ENCODE data around the gene CERK. TPM values are rescaled to one million over a fixed set of nuclear protein-coding genes. Genes with fewer than 3 reads are reported as not detected.
"Not testable (repeated sequence)": the region's sequence is repeated elsewhere in the genome, so short reads cannot be mapped to it uniquely, and the experiment has no call there.

Gene CERK
- polyA plus RNA-seq, 1 donor from 2014 or later, result 57.4 TPM

DNA sequence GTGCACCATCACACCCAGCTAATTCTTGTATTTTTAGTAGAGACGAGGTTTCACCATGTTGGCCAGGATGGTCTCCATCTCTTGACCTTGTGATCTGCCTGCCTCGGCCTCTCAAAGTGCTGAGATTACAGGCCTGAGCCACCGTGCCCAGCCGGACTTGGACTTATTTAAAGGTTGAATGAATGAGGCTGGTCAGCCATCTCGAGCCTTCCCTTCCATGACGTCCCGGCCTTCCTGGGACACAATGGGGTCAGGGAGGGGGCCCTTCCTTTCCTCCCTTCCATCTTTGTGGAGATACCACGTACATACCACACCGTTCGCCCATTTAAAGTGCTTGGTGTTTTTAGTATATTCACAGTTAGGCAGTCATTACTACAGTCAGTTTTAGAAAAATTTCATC lies 44.1 kb upstream of the CERK start:
- not testable (repeated sequence) for H3K9me2 ChIP-seq (ENCODE audit: insufficient read depth, low read length); H3K36me3 ChIP-seq (ENCODE audit: insufficient read depth, low read length); H3K4me3 ChIP-seq (ENCODE audit: low read length); H3K79me2 ChIP-seq (replicated peaks; ENCODE audit: insufficient read depth, low read length); H3F3A ChIP-seq (ENCODE audit: insufficient read depth, low read length, poor library complexity, severe bottlenecking); H3K9ac ChIP-seq (ENCODE audit: low read length); H4K20me1 ChIP-seq (ENCODE audit: insufficient read depth); H3K27me3 ChIP-seq (ENCODE audit: insufficient read depth, low read depth, low read length); H3K27ac ChIP-seq (ENCODE audit: low read length); H3K9me3 ChIP-seq (ENCODE audit: low read length); H3K4me2 ChIP-seq (ENCODE audit: low read length); H2AFZ ChIP-seq (ENCODE audit: low read depth, low read length)

DNA sequence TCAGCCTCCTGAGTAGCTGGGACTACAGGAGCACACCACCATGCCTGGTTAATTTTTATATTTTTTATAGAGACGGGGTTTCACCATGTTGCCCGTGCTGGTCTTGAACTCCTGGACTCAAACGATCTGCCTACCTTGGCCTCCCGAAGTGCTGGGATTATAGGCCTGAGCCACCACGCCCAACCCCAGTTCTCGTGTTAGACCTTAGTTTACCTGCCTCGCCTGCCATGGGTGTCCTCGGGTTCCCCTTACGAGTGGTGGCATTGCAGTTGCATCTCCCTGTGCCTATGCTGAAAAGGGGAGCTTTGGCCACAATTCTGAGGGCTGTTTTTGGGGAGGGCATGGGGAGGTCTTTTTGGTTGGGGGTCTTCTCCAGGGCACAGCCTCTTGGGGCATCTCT lies 43.2 kb upstream of the CERK start:
- Histone ChIP-seq H3F3A (ENCODE audit: insufficient read depth, low read length, poor library complexity, severe bottlenecking) (no peaks in the 10 kb centered on the region), H3K9ac (ENCODE audit: low read length) (no peak overlapping the region), H3K36me3 (ENCODE audit: insufficient read depth, low read length) (no peaks in the 10 kb centered on the region), H3K9me2 (ENCODE audit: insufficient read depth, low read length) (no peaks in the 10 kb centered on the region), H3K27me3 (ENCODE audit: insufficient read depth, low read depth, low read length) (no peaks in the 10 kb centered on the region), H4K20me1 (ENCODE audit: insufficient read depth) (no peaks in the 10 kb centered on the region), H3K4me3 (ENCODE audit: low read length) (no peak overlapping the region), H3K27ac (ENCODE audit: low read length) (no peak overlapping the region), H3K79me2 (replicated peaks; ENCODE audit: insufficient read depth, low read length) (no peaks in the 10 kb centered on the region), H3K4me2 (ENCODE audit: low read length) (no peak overlapping the region), H2AFZ (ENCODE audit: low read depth, low read length) (no peak overlapping the region), H3K9me3 (ENCODE audit: low read length) (no peaks in the 10 kb centered on the region)
- TF ChIP-seq, protein P1, sequence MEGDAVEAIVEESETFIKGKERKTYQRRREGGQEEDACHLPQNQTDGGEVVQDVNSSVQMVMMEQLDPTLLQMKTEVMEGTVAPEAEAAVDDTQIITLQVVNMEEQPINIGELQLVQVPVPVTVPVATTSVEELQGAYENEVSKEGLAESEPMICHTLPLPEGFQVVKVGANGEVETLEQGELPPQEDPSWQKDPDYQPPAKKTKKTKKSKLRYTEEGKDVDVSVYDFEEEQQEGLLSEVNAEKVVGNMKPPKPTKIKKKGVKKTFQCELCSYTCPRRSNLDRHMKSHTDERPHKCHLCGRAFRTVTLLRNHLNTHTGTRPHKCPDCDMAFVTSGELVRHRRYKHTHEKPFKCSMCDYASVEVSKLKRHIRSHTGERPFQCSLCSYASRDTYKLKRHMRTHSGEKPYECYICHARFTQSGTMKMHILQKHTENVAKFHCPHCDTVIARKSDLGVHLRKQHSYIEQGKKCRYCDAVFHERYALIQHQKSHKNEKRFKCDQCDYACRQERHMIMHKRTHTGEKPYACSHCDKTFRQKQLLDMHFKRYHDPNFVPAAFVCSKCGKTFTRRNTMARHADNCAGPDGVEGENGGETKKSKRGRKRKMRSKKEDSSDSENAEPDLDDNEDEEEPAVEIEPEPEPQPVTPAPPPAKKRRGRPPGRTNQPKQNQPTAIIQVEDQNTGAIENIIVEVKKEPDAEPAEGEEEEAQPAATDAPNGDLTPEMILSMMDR (IDR thresholded peaks at IDR 0.05; ENCODE audit: poor library complexity, severe bottlenecking), result no peak
- TF ChIP-seq TAF1 (IDR thresholded peaks at IDR 0.05; ENCODE audit: low read depth) (no peak), RAD21 (conservative IDR thresholded peaks at IDR 0.05) (no peak), EZH2 (IDR thresholded peaks at IDR 0.05; ENCODE audit: borderline replicate concordance, insufficient read depth, low read length, poor library complexity, severe bottlenecking) (no peak), EP300 (conservative IDR thresholded peaks at IDR 0.05; ENCODE audit: poor library complexity, severe bottlenecking) (no peak), POLR2AphosphoS5 (IDR thresholded peaks at IDR 0.05) (no peak), SMC3 (conservative IDR thresholded peaks at IDR 0.05; ENCODE audit: poor library complexity) (no peak), MXI1 (conservative IDR thresholded peaks at IDR 0.05; ENCODE audit: poor library complexity, severe bottlenecking) (no peak)
- TF ChIP-seq, protein P2, sequence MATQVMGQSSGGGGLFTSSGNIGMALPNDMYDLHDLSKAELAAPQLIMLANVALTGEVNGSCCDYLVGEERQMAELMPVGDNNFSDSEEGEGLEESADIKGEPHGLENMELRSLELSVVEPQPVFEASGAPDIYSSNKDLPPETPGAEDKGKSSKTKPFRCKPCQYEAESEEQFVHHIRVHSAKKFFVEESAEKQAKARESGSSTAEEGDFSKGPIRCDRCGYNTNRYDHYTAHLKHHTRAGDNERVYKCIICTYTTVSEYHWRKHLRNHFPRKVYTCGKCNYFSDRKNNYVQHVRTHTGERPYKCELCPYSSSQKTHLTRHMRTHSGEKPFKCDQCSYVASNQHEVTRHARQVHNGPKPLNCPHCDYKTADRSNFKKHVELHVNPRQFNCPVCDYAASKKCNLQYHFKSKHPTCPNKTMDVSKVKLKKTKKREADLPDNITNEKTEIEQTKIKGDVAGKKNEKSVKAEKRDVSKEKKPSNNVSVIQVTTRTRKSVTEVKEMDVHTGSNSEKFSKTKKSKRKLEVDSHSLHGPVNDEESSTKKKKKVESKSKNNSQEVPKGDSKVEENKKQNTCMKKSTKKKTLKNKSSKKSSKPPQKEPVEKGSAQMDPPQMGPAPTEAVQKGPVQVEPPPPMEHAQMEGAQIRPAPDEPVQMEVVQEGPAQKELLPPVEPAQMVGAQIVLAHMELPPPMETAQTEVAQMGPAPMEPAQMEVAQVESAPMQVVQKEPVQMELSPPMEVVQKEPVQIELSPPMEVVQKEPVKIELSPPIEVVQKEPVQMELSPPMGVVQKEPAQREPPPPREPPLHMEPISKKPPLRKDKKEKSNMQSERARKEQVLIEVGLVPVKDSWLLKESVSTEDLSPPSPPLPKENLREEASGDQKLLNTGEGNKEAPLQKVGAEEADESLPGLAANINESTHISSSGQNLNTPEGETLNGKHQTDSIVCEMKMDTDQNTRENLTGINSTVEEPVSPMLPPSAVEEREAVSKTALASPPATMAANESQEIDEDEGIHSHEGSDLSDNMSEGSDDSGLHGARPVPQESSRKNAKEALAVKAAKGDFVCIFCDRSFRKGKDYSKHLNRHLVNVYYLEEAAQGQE (IDR thresholded peaks at IDR 0.05; ENCODE audit: borderline replicate concordance), result no peak

GRCh38 chr22:46780453-46780852 lies 42.4 kb upstream of the CERK start:
- no peaks in the 10 kb centered on the region for H4K20me1 ChIP-seq (ENCODE audit: insufficient read depth)
- H3K9me2 ChIP-seq (ENCODE audit: insufficient read depth, low read length), result no peaks in the 10 kb centered on the region
- H3K36me3 ChIP-seq (ENCODE audit: insufficient read depth, low read length), result no peaks in the 10 kb centered on the region
- no peak overlapping the region for H2AFZ ChIP-seq (ENCODE audit: low read depth, low read length)
- H3F3A ChIP-seq (ENCODE audit: insufficient read depth, low read length, poor library complexity, severe bottlenecking), result no peaks in the 10 kb centered on the region
- TF ChIP-seq POLR2AphosphoS5 (IDR thresholded peaks at IDR 0.05) (no peak), EP300 (conservative IDR thresholded peaks at IDR 0.05; ENCODE audit: poor library complexity, severe bottlenecking) (no peak), EZH2 (IDR thresholded peaks at IDR 0.05; ENCODE audit: borderline replicate concordance, insufficient read depth, low read length, poor library complexity, severe bottlenecking) (no peak), MXI1 (conservative IDR thresholded peaks at IDR 0.05; ENCODE audit: poor library complexity, severe bottlenecking) (no peak), SMC3 (conservative IDR thresholded peaks at IDR 0.05; ENCODE audit: poor library complexity) (no peak), RAD21 (conservative IDR thresholded peaks at IDR 0.05) (no peak), TAF1 (IDR thresholded peaks at IDR 0.05; ENCODE audit: low read depth) (no peak)
- TF ChIP-seq, protein P2 (IDR thresholded peaks at IDR 0.05; ENCODE audit: borderline replicate concordance), result no peak
- TF ChIP-seq, protein P1 (IDR thresholded peaks at IDR 0.05; ENCODE audit: poor library complexity, severe bottlenecking), result no peak
- H3K27me3 ChIP-seq (ENCODE audit: insufficient read depth, low read depth, low read length), result no peaks in the 10 kb centered on the region
- H3K27ac ChIP-seq (ENCODE audit: low read length), result no peak overlapping the region
- H3K9me3 ChIP-seq (ENCODE audit: low read length), result no peaks in the 10 kb centered on the region
- no peak overlapping the region for H3K4me2 ChIP-seq (ENCODE audit: low read length)
- no peak overlapping the region for H3K4me3 ChIP-seq (ENCODE audit: low read length)
- H3K79me2 ChIP-seq (replicated peaks; ENCODE audit: insufficient read depth, low read length), result no peaks in the 10 kb centered on the region
- no peak overlapping the region for H3K9ac ChIP-seq (ENCODE audit: low read length)
